Left renal pelvis (tissue), 4 donors: ENCODE measurements around the gene NAALAD2. TPM values are rescaled to one million over a fixed set of nuclear protein-coding genes. Genes with fewer than 3 reads are reported as not detected.
"Not testable (repeated sequence)": the region's sequence is repeated elsewhere in the genome, so short reads cannot be mapped to it uniquely, and the experiment has no call there.

Source experiments
- DNase-seq, 4 donors: peaks; one replicate each; pipeline ENCODE4 v3.0.0-alpha.2; 2013; ENCODE audit warnings: low read depth in 4 of 4, low spot score in 3 of 4
- polyA plus RNA-seq, 4 donors: library from polyadenylated mRNA; unstranded; fragments of 120-200 nt; gene quantifications; one replicate each; pipeline ENCODE4 v1.2.1, GENCODE V29; 2013; ENCODE audit not compliant: insufficient read length in 4 of 4

NAALAD2 gene
- polyA plus RNA-seq, 4 donors: 21.6 to 36.3 (median 31.2) TPM

- DNase-seq: not testable (repeated sequence)
These were observed 105.6 kb downstream of the NAALAD2 start for GRCh38 chr11:90239967-90240636.

DNA sequence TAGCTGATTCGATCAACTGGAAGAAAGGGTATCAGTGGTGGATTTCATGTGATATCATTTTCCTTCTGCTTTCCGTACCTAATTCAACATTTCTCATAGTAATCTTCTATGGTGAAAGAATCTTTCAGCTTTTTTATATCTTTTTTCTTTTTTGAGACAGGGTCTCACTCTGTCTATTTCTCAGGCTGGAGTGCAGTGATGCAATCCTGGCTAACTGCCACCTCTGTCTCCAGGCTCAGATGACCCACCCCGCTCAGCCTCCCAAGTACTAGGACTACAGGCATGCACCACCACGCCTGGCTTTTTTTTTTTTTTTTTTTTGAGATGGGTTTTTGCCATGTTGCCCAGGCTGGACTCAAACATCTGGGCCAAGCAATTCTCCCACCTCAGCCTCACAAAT lies 107.0 kb downstream of the NAALAD2 start:
- no peak for DNase-seq

Other genes starting within 250 kb of the NAALAD2 start
- gene TRIM49D1, start 212.4 kb upstream of the NAALAD2 start, polyA plus RNA-seq: not detected
- gene TRIM49D2, start 210.6 kb upstream of the NAALAD2 start, polyA plus RNA-seq: not detected
- gene TRIM64, start 168.6 kb upstream of the NAALAD2 start, polyA plus RNA-seq: not detected
- gene TRIM49C, start 103.6 kb upstream of the NAALAD2 start, polyA plus RNA-seq: not detected
- not detected for gene UBTFL1, start 48.7 kb upstream of the NAALAD2 start, polyA plus RNA-seq
- gene CHORDC1, start 88.4 kb downstream of the NAALAD2 start, polyA plus RNA-seq: 10 to 100 TPM; 39.2 to 62.6 (median 51.4) TPM